HuH-7.5 (cell line): ENCODE measurements around the gene PSMB1.
"Not testable (repeated sequence)": the region's sequence is repeated elsewhere in the genome, so short reads cannot be mapped to it uniquely, and the experiment has no call there.

ENCODE experiments used
- DNase-seq: peaks from one replicate; pipeline ENCODE4 v3.0.0; 2011; ENCODE audit warnings: low spot score

Gene PSMB1

GRCh38 chr6:170502733-170503413 is 50.2 kb downstream of the PSMB1 start:
- not testable (repeated sequence) for DNase-seq

DNA sequence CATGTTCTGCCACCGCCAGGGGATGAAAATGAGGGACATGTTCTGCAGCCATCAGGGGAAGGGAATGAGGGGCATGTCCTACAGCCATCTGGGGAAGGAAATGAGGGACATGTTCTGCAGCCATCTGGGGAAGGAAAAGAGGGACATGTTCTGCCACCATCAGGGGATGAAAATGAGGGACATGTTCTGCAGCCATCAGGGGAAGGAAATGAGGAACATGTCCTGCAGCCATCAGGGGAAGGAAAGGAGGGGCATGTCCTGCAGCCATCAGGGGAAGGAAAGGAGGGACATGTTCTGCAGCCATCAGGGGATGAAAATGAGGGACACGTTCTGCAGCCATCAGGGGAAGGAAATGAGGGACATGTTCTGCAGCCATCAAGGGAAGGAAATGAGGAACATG is 50.8 kb downstream of the PSMB1 start:
- not testable (repeated sequence) for DNase-seq

- no peak for DNase-seq
These were observed 52.0 kb downstream of the PSMB1 start for GRCh38 chr6:170500955-170501590.

DNA sequence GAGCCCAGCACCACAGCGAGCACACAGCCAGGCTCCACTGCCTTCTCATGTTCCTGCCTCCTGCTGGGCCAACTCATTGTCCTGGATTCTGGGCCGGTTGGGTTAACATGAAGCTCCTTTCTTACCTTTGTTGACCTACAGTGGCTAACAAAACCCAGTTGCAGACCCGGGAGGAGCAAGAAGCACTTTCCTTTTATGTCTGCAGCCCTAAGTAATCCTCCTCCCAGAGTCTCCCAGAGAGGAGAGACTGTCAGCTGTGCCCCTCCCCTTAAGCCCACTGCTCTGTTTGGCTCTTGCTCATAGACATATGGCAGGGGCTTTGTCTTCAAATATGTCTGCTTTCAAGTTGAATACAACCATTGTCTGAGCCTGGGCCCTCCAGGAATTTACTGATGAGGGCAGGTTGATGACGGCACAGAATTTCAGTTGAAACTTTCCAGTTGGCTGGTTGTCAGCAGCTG is 55.2 kb downstream of the PSMB1 start:
- no peak for DNase-seq

DNA sequence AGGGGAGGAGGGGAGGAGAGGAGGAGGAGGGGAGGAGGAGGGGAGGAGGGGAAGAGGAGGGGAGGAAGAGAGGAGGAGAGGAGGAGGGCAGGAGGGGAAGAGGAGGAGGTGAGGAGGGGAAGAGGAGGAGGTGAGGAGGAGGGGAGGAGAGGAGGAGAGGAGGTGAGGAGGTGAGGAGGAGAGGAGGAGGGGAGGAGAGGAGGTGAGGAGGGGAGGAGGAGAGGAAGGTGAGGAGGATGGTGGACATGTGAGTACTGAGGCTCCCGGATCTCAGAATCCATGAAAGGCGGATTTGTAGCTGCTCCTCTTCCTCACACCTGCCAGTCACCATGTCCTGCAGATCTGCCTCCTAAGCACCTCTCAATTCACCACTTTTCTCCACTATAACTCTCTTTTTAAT is 59.8 kb downstream of the PSMB1 start:
- DNase-seq, result no peak

DNA sequence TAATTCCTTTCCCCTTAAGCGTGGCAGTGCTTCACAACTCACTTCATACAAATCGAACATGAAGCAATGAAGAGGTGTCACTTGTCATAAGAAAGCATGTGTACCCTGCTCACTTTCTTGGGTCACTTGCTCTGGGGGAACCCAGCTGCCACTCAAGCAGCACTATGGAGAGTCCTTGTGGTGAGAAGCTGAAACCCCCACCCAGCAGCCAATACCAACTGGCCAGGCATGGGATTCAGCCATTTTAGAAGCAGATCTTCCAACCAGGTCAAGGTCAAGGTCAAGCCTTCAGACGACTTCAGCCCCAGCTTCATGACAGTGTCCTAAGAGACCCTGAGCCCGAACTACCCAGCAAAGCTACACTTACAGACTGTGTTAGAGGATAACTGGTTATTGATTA is 62.8 kb downstream of the PSMB1 start:
- DNase-seq, result no peak

DNA sequence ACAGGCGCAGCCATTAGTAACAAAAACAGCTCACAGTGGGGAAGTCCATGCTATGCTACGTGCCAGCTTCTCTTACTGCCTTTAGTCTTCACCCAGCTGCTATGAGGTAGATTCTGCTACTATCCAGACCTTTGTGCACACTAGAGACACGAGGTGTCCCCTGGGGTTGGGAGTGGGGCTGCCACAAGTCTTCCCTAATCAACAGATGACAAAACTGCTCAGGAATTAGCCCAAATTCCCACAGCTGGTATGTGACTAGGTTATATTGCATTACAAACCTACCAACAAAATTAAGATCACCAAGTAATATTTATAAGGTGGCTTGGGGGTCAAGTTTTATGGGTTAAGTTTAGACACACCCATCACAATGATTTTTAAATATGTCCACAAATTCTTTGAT is 63.3 kb downstream of the PSMB1 start:
- DNase-seq, result no peak

GRCh38 chr6:170487707-170488329 is 65.3 kb downstream of the PSMB1 start:
- DNase-seq, result no peak

DNA sequence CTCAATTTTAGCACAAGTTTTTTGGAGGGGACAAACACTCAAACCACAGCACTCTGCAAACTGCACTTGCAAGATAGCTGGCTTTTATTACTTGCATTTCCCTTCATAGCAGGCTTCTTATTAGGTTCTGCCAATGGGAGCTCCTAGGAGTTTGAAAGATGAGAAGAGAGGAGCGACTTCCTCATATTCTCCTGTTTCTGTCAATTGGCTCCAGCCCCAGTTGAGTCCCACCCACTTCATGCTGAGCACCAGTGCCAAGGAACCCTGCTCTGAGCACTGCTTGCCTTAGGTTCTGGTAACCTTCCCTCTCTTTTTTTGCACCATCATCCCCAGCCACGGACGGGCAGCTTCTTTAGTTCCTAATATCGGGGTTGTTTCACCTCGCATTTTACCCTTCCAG is 67.9 kb downstream of the PSMB1 start:
- DNase-seq, result no peak
